ENCODE results near the gene BCKDK. TPM values are rescaled to one million over a fixed set of nuclear protein-coding genes. Genes with fewer than 3 reads are reported as not detected.

BCKDK gene
- total and polyA plus RNA-seq, 2 of the 13 experiments (the other 11 are each of a cell fraction or from before 2014, with no cell fraction given), result 24.9 to 42.6 TPM

- TF ChIP-seq KIAA2018 (CRISPR knock-in tag; IDR thresholded peaks at IDR 0.05; ENCODE audit: borderline replicate concordance) (no peak), AGO1 (IDR thresholded peaks at IDR 0.05; ENCODE audit: low read depth, low read length, poor library complexity, severe bottlenecking) (no peak), SRY (CRISPR knock-in tag; IDR thresholded peaks at IDR 0.05) (0 out of 2 replicates have a peak, but pooled peaks have one; percentile 22), DPF2 (CRISPR knock-in tag; IDR thresholded peaks at IDR 0.05; ENCODE audit: borderline replicate concordance, low read depth) (no peak)
Observed at GRCh38 chr16:31109622-31110021, 1.4 kb downstream of the BCKDK start (continued).
